ENCODE measurements around the gene LRRC75A. TPM values are rescaled to one million over a fixed set of nuclear protein-coding genes. Genes with fewer than 3 reads are reported as not detected.

LRRC75A gene
- total RNA-seq, 1 donor: 1.4 TPM

DNA sequence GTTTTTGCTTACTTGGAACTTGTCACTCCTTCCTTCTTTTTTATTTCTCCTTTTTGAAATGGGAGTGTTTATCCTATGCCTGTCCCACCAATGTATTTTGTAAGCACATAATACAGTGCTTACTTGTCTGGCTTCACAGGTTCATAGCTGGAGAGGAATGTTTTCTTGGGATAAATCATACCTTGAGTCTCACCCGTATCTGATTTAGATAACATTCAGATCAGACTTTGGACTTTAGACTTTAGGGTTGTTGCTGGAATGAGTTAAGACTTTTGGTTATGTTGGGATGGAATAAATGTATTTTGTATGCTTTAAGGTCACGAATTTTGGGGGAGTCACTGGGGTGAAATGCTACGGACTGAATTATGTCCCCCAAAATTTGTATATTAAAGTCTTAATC is 13.0 kb upstream of the LRRC75A start:
- H3K36me3 ChIP-seq (ENCODE audit: insufficient read depth, low read length): no peaks in the 10 kb centered on the region
- H3K27ac ChIP-seq (ENCODE audit: low read depth, low read length): no peak overlapping the region
- peaks cover 4% of the 10 kb centered on the region for H3K27me3 ChIP-seq (ENCODE audit: insufficient read depth, low read length)
- H3K9me3 ChIP-seq (ENCODE audit: low read depth, low read length): no peaks in the 10 kb centered on the region
- H3K4me2 ChIP-seq (ENCODE audit: insufficient read depth, low read length): no peak overlapping the region
- no peak overlapping the region for H3K4me3 ChIP-seq (ENCODE audit: insufficient read depth, low read length)
- TF ChIP-seq, protein P1, sequence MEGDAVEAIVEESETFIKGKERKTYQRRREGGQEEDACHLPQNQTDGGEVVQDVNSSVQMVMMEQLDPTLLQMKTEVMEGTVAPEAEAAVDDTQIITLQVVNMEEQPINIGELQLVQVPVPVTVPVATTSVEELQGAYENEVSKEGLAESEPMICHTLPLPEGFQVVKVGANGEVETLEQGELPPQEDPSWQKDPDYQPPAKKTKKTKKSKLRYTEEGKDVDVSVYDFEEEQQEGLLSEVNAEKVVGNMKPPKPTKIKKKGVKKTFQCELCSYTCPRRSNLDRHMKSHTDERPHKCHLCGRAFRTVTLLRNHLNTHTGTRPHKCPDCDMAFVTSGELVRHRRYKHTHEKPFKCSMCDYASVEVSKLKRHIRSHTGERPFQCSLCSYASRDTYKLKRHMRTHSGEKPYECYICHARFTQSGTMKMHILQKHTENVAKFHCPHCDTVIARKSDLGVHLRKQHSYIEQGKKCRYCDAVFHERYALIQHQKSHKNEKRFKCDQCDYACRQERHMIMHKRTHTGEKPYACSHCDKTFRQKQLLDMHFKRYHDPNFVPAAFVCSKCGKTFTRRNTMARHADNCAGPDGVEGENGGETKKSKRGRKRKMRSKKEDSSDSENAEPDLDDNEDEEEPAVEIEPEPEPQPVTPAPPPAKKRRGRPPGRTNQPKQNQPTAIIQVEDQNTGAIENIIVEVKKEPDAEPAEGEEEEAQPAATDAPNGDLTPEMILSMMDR (IDR thresholded peaks at IDR 0.05; ENCODE audit: extremely low read depth, low read depth, low read length): no peak
- no peaks in the 10 kb centered on the region for H4K20me1 ChIP-seq (ENCODE audit: insufficient read depth, low read length)
- no peak overlapping the region for H2AFZ ChIP-seq (ENCODE audit: low read length)
- no peaks in the 10 kb centered on the region for H3K79me2 ChIP-seq (ENCODE audit: insufficient read depth, low read length)
- DNase-seq (ENCODE audit: insufficient read length, low spot score, missing footprints): no peak
- no peaks in the 10 kb centered on the region for H3K4me1 ChIP-seq (ENCODE audit: insufficient read depth, low read length)

DNA sequence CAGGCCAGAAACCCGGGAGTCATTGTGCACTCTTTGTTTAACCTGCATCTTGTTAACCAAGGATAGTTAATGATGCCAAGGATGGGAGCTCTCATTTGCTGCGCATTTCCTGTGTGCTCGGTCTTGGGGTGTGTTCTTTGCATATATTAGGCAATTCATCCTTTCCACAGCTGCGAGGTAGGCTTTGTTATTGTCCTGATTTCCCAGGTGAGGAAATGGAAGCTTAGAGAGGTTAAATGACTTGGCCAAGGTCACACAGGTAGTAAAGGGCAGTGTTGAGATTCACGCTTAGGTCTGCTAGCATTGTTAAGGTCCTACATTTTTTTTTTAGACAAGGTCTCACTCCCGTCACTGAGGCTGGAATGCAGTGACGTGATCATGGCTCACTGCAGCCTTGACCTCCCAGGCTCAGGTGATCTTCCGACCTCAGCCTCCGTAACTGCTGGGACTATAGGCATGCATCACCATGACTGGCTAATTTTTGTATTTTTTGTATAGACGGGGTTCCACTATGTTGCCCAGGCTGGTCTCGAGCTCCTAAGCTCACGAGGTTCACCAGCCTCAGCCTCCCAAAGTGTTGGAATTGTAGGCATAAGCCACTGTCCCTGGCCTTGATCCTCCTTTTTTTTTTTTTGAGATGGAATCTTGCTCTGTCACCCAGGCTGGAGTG is 5.0 kb upstream of the LRRC75A start:
- no peaks in the 10 kb centered on the region for H3K9me3 ChIP-seq (ENCODE audit: low read depth, low read length)
- H3K27ac ChIP-seq (ENCODE audit: low read depth, low read length): no peak overlapping the region
- no peaks in the 10 kb centered on the region for H3K79me2 ChIP-seq (ENCODE audit: insufficient read depth, low read length)
- no peaks in the 10 kb centered on the region for H4K20me1 ChIP-seq (ENCODE audit: insufficient read depth, low read length)
- H3K27me3 ChIP-seq (ENCODE audit: insufficient read depth, low read length): peaks cover 50% of the 10 kb centered on the region
- no peak overlapping the region for H3K4me2 ChIP-seq (ENCODE audit: insufficient read depth, low read length)
- H3K4me3 ChIP-seq (ENCODE audit: insufficient read depth, low read length): no peak overlapping the region
- TF ChIP-seq, protein P1 (IDR thresholded peaks at IDR 0.05; ENCODE audit: extremely low read depth, low read depth, low read length): no peak
- peak; percentile 58 for DNase-seq (ENCODE audit: insufficient read length, low spot score, missing footprints)
- no peaks in the 10 kb centered on the region for H3K4me1 ChIP-seq (ENCODE audit: insufficient read depth, low read length)
- no peak overlapping the region for H2AFZ ChIP-seq (ENCODE audit: low read length)
- H3K36me3 ChIP-seq (ENCODE audit: insufficient read depth, low read length): no peaks in the 10 kb centered on the region

DNA sequence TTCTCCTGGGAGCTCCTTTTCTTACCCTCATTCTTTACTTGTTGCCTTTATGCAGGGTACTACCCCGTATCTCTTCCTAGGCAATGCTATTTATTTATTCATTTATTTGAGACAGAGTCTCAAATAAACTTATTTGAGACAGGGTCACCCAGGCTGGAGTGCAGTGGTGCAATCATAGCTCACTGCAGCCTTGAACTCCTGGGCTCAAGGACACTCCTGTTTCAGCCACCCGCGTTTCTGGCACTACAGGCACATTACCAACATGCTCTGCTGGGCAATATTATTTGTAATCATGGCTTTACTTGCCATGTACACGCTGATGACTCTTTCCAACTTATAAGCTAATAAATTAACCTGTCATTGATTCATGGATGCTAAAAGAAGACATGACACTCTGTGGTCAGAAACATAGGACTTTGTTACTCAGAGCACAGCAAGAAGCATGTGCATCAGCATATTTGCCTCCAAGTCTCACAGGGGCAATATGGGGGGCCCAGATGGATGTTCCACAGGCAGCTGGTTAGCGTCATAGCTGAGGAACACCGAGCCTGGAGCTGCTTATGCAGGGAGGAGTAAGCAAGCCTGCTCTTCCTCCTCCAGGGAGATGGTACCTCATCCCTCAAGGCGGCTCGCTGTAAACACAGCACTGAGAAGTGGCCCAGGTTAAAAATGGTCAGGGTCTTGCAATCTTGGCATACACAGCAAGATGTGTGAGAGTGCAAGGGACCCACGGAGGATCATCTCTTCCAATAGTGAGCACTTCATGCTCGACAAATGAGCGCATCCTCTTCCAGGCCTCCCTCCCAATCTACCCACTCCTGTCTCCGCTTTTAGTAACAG is 4.2 kb upstream of the LRRC75A start:
- H3K27me3 ChIP-seq (ENCODE audit: insufficient read depth, low read length): peaks cover 52% of the 10 kb centered on the region
- H3K27ac ChIP-seq (ENCODE audit: low read depth, low read length): no peak overlapping the region
- no peaks in the 10 kb centered on the region for H4K20me1 ChIP-seq (ENCODE audit: insufficient read depth, low read length)
- peak; percentile 51 for DNase-seq (ENCODE audit: insufficient read length, low spot score, missing footprints)
- H2AFZ ChIP-seq (ENCODE audit: low read length): no peak overlapping the region
- no peaks in the 10 kb centered on the region for H3K4me1 ChIP-seq (ENCODE audit: insufficient read depth, low read length)
- H3K4me2 ChIP-seq (ENCODE audit: insufficient read depth, low read length): no peak overlapping the region
- H3K36me3 ChIP-seq (ENCODE audit: insufficient read depth, low read length): no peaks in the 10 kb centered on the region
- H3K79me2 ChIP-seq (ENCODE audit: insufficient read depth, low read length): no peaks in the 10 kb centered on the region
- TF ChIP-seq, protein P1 (IDR thresholded peaks at IDR 0.05; ENCODE audit: extremely low read depth, low read depth, low read length): no peak
- no peak overlapping the region for H3K4me3 ChIP-seq (ENCODE audit: insufficient read depth, low read length)
- no peaks in the 10 kb centered on the region for H3K9me3 ChIP-seq (ENCODE audit: low read depth, low read length)

DNA sequence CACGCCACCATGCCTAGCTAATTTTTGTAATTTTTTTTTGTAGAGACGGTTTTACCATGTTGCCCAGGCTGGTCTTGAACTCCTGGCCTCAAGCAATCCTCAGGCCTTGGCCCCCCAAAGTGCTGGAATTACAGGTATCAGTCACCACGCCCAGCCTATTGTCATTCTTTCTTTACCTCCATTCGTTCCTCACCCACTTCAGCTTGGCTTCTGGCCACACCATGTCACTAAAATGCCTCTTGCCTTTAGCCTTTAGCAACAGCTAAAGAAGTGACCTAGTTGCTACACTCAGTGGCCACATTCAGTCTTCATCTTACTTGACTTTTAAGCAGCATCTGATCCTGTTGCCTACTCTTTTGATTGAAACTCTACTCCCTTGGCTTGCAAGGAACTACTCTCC is 3.6 kb upstream of the LRRC75A start:
- H3K4me2 ChIP-seq (ENCODE audit: insufficient read depth, low read length): no peak overlapping the region
- H3K79me2 ChIP-seq (ENCODE audit: insufficient read depth, low read length): no peaks in the 10 kb centered on the region
- no peaks in the 10 kb centered on the region for H3K36me3 ChIP-seq (ENCODE audit: insufficient read depth, low read length)
- H2AFZ ChIP-seq (ENCODE audit: low read length): no peak overlapping the region
- no peak overlapping the region for H3K4me3 ChIP-seq (ENCODE audit: insufficient read depth, low read length)
- TF ChIP-seq, protein P1 (IDR thresholded peaks at IDR 0.05; ENCODE audit: extremely low read depth, low read depth, low read length): no peak
- H3K27me3 ChIP-seq (ENCODE audit: insufficient read depth, low read length): peaks cover 58% of the 10 kb centered on the region
- no peaks in the 10 kb centered on the region for H4K20me1 ChIP-seq (ENCODE audit: insufficient read depth, low read length)
- H3K27ac ChIP-seq (ENCODE audit: low read depth, low read length): no peak overlapping the region
- DNase-seq (ENCODE audit: insufficient read length, low spot score, missing footprints): peak; percentile 56
- H3K4me1 ChIP-seq (ENCODE audit: insufficient read depth, low read length): no peaks in the 10 kb centered on the region
- no peaks in the 10 kb centered on the region for H3K9me3 ChIP-seq (ENCODE audit: low read depth, low read length)
